HEK293T (cell line): Measurements from ENCODE around the gene ANXA11.

ENCODE experiments used
- ARNT ChIP-seq: fragments of 450-650 bp; IDR thresholded peaks from 2 replicates; pipeline ENCODE4 v1.6.1; 2017; ENCODE audit warnings: mild to moderate bottlenecking
- BHLHE40 ChIP-seq: fragments of 450-650 bp; IDR thresholded peaks from 2 replicates; pipeline ENCODE4 v1.6.1; 2016; ENCODE audit warnings: mild to moderate bottlenecking, moderate library complexity, borderline replicate concordance
- ELF4 ChIP-seq: fragments of 450-650 bp; IDR thresholded peaks from 2 replicates; pipeline ENCODE4 v1.6.1; 2017; ENCODE audit warnings: antibody characterized with exemption
- FOXA1 ChIP-seq: fragments of 450-650 bp; IDR thresholded peaks from 2 replicates; pipeline ENCODE4 v1.6.1; 2016; ENCODE audit warnings: mild to moderate bottlenecking
- FOXK2 ChIP-seq: fragments of 450-650 bp; IDR thresholded peaks from 2 replicates; pipeline ENCODE4 v1.6.1; 2016; ENCODE audit warnings: mild to moderate bottlenecking
- FOXM1 ChIP-seq: fragments of 450-650 bp; IDR thresholded peaks from 2 replicates; pipeline ENCODE4 v1.6.1; 2017; ENCODE audit warnings: mild to moderate bottlenecking, borderline replicate concordance
- HDGF ChIP-seq: fragments of 450-650 bp; IDR thresholded peaks from 2 replicates; pipeline ENCODE4 v1.6.1; 2017; ENCODE audit warnings: antibody characterized with exemption, borderline replicate concordance
- L3MBTL2 ChIP-seq: fragments of 450-650 bp; conservative IDR thresholded peaks from 2 replicates; pipeline ENCODE4 v1.6.1; 2016; ENCODE audit warnings: mild to moderate bottlenecking
- LEF1 ChIP-seq: fragments of 450-650 bp; IDR thresholded peaks from 2 replicates; pipeline ENCODE4 v1.6.1; 2017; ENCODE audit warnings: mild to moderate bottlenecking, borderline replicate concordance
- NFRKB ChIP-seq: fragments of 450-650 bp; IDR thresholded peaks from 2 replicates; pipeline ENCODE4 v1.6.1; 2016; ENCODE audit warnings: mild to moderate bottlenecking, moderate library complexity
- PKNOX1 ChIP-seq: fragments of 450-650 bp; IDR thresholded peaks from 2 replicates; pipeline ENCODE4 v1.6.1; 2016
- SP1 ChIP-seq: fragments of 450-650 bp; IDR thresholded peaks from 2 replicates; pipeline ENCODE4 v1.6.1; 2017
- SUZ12 ChIP-seq: fragments of 450-650 bp; IDR thresholded peaks from 2 replicates; pipeline ENCODE4 v1.6.1; 2016; ENCODE audit warnings: mild to moderate bottlenecking
- TARDBP ChIP-seq: fragments of 450-650 bp; IDR thresholded peaks from 2 replicates; pipeline ENCODE4 v1.6.1; 2016

- TF ChIP-seq TARDBP (no peak), ELF4 (no peak), FOXA1 (no peak), ARNT (no peak), FOXK2 (no peak), HDGF (no peak), SUZ12 (no peak), SP1 (no peak), L3MBTL2 (no peak), NFRKB (no peak), FOXM1 (no peak), LEF1 (no peak), PKNOX1 (no peak), BHLHE40 (no peak)
Observed at GRCh38 chr10:80118669-80119068, 86.7 kb downstream of the ANXA11 start.
